ENCODE measurements around the gene IL11.
"Not testable (repeated sequence)": the region's sequence is repeated elsewhere in the genome, so short reads cannot be mapped to it uniquely, and the experiment has no call there.

Gene IL11

GRCh38 chr19:55402509-55402908 is 32.2 kb upstream of the IL11 start:
- Histone ChIP-seq H3K4me3 (ENCODE audit: control insufficient read depth in 1 of 7, extremely low read depth in 1 of 7, insufficient read depth in 4 of 7, low read depth in 2 of 7, low read length in 6 of 7) (no peak overlapping the region), H3K36me3 (ENCODE audit: control insufficient read depth in 4 of 4, insufficient read depth in 4 of 4, low read length in 3 of 4) (peaks cover 14 to 60% (median 46%) of the 10 kb centered on the region in 4 experiments), H3K9me3 (ENCODE audit: control extremely low read depth in 1 of 5, control insufficient read depth in 4 of 5, insufficient read depth in 2 of 5, low read depth in 1 of 5, low read length in 4 of 5) (no peaks in the 10 kb centered on the region), H3K4me1 (ENCODE audit: control extremely low read depth in 1 of 4, control insufficient read depth in 4 of 4, insufficient read depth in 4 of 4, low read length in 3 of 4) (peaks cover 5 to 17% (median 16%) of the 10 kb centered on the region in 4 experiments), H3K27ac (ENCODE audit: insufficient read depth in 1 of 2, low read depth in 1 of 2, low read length in 2 of 2, poor library complexity in 1 of 2, severe bottlenecking in 2 of 2) (no peak overlapping the region), H3K27me3 (replicated peaks in 2 of 5; ENCODE audit: control insufficient read depth in 4 of 5, insufficient read depth in 5 of 5, low read length in 4 of 5) (no peaks in the 10 kb centered on the region)
- no CpG with 5 or more reads among the region's 2 CpGs for WGBS (ENCODE audit: insufficient coverage)
- CTCF ChIA-PET = interaction anchor here (0.6 to 2.3 kb wide), 2 partner anchors 16 to 113 kb away, joined by 4 to 8 read pairs; no protein-coding TSS in a partner anchor
- DNase-seq = no peak
- POLR2A ChIA-PET = interaction anchor here (0.6 kb wide), 2 partner anchors 16 to 18 kb away, joined by 3 to 5 read pairs; no protein-coding TSS in a partner anchor

- WGBS (ENCODE audit: insufficient coverage) = no CpG with 5 or more reads among the region's 28 CpGs
- H3K4me3 ChIP-seq (ENCODE audit: control insufficient read depth in 1 of 7, extremely low read depth in 1 of 7, insufficient read depth in 4 of 7, low read depth in 2 of 7, low read length in 6 of 7); H3K27me3 ChIP-seq (replicated peaks in 2 of 5; ENCODE audit: control insufficient read depth in 4 of 5, insufficient read depth in 5 of 5, low read length in 4 of 5); DNase-seq; POLR2A ChIA-PET; H3K27ac ChIP-seq (ENCODE audit: insufficient read depth in 1 of 2, low read depth in 1 of 2, low read length in 2 of 2, poor library complexity in 1 of 2, severe bottlenecking in 2 of 2); H3K9me3 ChIP-seq (ENCODE audit: control extremely low read depth in 1 of 5, control insufficient read depth in 4 of 5, insufficient read depth in 2 of 5, low read depth in 1 of 5, low read length in 4 of 5): not testable (repeated sequence)
- CTCF ChIA-PET = interaction anchor here (5.0 kb wide), 1 partner anchor 14 kb away, joined by 25 read pairs; the partner anchor contains the start of gene RPL28
- H3K36me3 ChIP-seq (ENCODE audit: control insufficient read depth in 4 of 4, insufficient read depth in 4 of 4, low read length in 3 of 4) = peaks cover 14 to 55% (median 44%) of the 10 kb centered on the region in 4 experiments
- H3K4me1 ChIP-seq (ENCODE audit: control extremely low read depth in 1 of 4, control insufficient read depth in 4 of 4, insufficient read depth in 4 of 4, low read length in 3 of 4) = peaks cover under 1 to 12% (median 10%) of the 10 kb centered on the region in 4 experiments
Measured at GRCh38 chr19:55401390-55401789, 31.1 kb upstream of the IL11 start.

- ChIA-PET POLR2A (interaction anchor here (0.7 kb wide), 1 partner anchor 12 kb away, joined by 3 read pairs; no protein-coding TSS in a partner anchor), CTCF (interaction anchor here (1.5 to 5.0 kb wide), 2 partner anchors 13 to 18 kb away, joined by 4 to 25 read pairs; partner anchors contain the start of gene RPL28)
- H3K9me3 ChIP-seq (ENCODE audit: control extremely low read depth in 1 of 5, control insufficient read depth in 4 of 5, insufficient read depth in 2 of 5, low read depth in 1 of 5, low read length in 4 of 5) = no peaks in the 10 kb centered on the region
- H3K27me3 ChIP-seq (replicated peaks in 2 of 5; ENCODE audit: control insufficient read depth in 4 of 5, insufficient read depth in 5 of 5, low read length in 4 of 5) = no peaks in the 10 kb centered on the region
- peaks cover 0 to 3% (median under 1%) of the 10 kb centered on the region in 4 experiments for H3K4me1 ChIP-seq (ENCODE audit: control extremely low read depth in 1 of 4, control insufficient read depth in 4 of 4, insufficient read depth in 4 of 4, low read length in 3 of 4)
- no peak for DNase-seq
- peaks cover 14 to 46% (median 37%) of the 10 kb centered on the region in 4 experiments for H3K36me3 ChIP-seq (ENCODE audit: control insufficient read depth in 4 of 4, insufficient read depth in 4 of 4, low read length in 3 of 4)
- H3K4me3 ChIP-seq (ENCODE audit: control insufficient read depth in 1 of 7, extremely low read depth in 1 of 7, insufficient read depth in 4 of 7, low read depth in 2 of 7, low read length in 6 of 7) = no peak overlapping the region
- H3K27ac ChIP-seq (ENCODE audit: insufficient read depth in 1 of 2, low read depth in 1 of 2, low read length in 2 of 2, poor library complexity in 1 of 2, severe bottlenecking in 2 of 2) = no peak overlapping the region
- WGBS (ENCODE audit: insufficient coverage) = 93% methylated on average over 7 of the region's 14 CpGs
Measured at GRCh38 chr19:55400281-55401087, 30.2 kb upstream of the IL11 start.

GRCh38 chr19:55398200-55398925 is 28.1 kb upstream of the IL11 start:
- POLR2A ChIA-PET = interaction anchor here (1.0 to 1.8 kb wide), 3 partner anchors 8 to 11 kb away, joined by 3 to 4 read pairs (median 3); no protein-coding TSS in a partner anchor
- Histone ChIP-seq H3K4me1 (ENCODE audit: control extremely low read depth in 1 of 4, control insufficient read depth in 4 of 4, insufficient read depth in 4 of 4, low read length in 3 of 4) (no peaks in the 10 kb centered on the region), H3K36me3 (ENCODE audit: control insufficient read depth in 4 of 4, insufficient read depth in 4 of 4, low read length in 3 of 4) (peaks cover 12 to 32% (median 26%) of the 10 kb centered on the region in 4 experiments), H3K4me3 (ENCODE audit: control insufficient read depth in 1 of 7, extremely low read depth in 1 of 7, insufficient read depth in 4 of 7, low read depth in 2 of 7, low read length in 6 of 7) (peak overlapping the region in 1 of 7 experiments; percentile 31), H3K27ac (ENCODE audit: insufficient read depth in 1 of 2, low read depth in 1 of 2, low read length in 2 of 2, poor library complexity in 1 of 2, severe bottlenecking in 2 of 2) (no peak overlapping the region), H3K27me3 (replicated peaks in 2 of 5; ENCODE audit: control insufficient read depth in 4 of 5, insufficient read depth in 5 of 5, low read length in 4 of 5) (no peaks in the 10 kb centered on the region), H3K9me3 (ENCODE audit: control extremely low read depth in 1 of 5, control insufficient read depth in 4 of 5, insufficient read depth in 2 of 5, low read depth in 1 of 5, low read length in 4 of 5) (no peaks in the 10 kb centered on the region)
- no peak for DNase-seq
- 97% methylated on average over 9 of the region's 12 CpGs for WGBS (ENCODE audit: insufficient coverage)
- CTCF ChIA-PET = interaction anchor here (0.8 to 5.0 kb wide), 2 partner anchors 11 to 20 kb away, joined by 3 to 25 read pairs; partner anchors contain the start of gene RPL28

GRCh38 chr19:55392820-55393761 is 22.8 kb upstream of the IL11 start:
- no peak for DNase-seq
- H3K36me3 ChIP-seq (ENCODE audit: control insufficient read depth in 4 of 4, insufficient read depth in 4 of 4, low read length in 3 of 4) = peaks cover 9 to 40% (median 31%) of the 10 kb centered on the region in 4 experiments
- no peak overlapping the region for H3K4me3 ChIP-seq (ENCODE audit: control insufficient read depth in 1 of 7, extremely low read depth in 1 of 7, insufficient read depth in 4 of 7, low read depth in 2 of 7, low read length in 6 of 7)
- H3K27ac ChIP-seq (ENCODE audit: insufficient read depth in 1 of 2, low read depth in 1 of 2, low read length in 2 of 2, poor library complexity in 1 of 2, severe bottlenecking in 2 of 2) = no peak overlapping the region
- ChIA-PET POLR2A (interaction anchor here (0.6 kb wide), 1 partner anchor 56 kb away, joined by 3 read pairs; no protein-coding TSS in a partner anchor), CTCF (interaction anchor here (1.2 to 5.3 kb wide), 2 partner anchors 10 to 25 kb away, joined by 3 to 21 read pairs; no protein-coding TSS in a partner anchor)
- WGBS (ENCODE audit: insufficient coverage) = 96% methylated on average over 10 of the region's 18 CpGs
- peaks cover 0 to 20% (median 10%) of the 10 kb centered on the region in 4 experiments for H3K4me1 ChIP-seq (ENCODE audit: control extremely low read depth in 1 of 4, control insufficient read depth in 4 of 4, insufficient read depth in 4 of 4, low read length in 3 of 4)
- no peaks in the 10 kb centered on the region for H3K27me3 ChIP-seq (replicated peaks in 2 of 5; ENCODE audit: control insufficient read depth in 4 of 5, insufficient read depth in 5 of 5, low read length in 4 of 5)
- no peaks in the 10 kb centered on the region for H3K9me3 ChIP-seq (ENCODE audit: control extremely low read depth in 1 of 5, control insufficient read depth in 4 of 5, insufficient read depth in 2 of 5, low read depth in 1 of 5, low read length in 4 of 5)

Measured in common myeloid progenitor, CD34-positive (primary cell).